ENCODE measurements around the gene SULT1A4. TPM values are rescaled to one million over a fixed set of nuclear protein-coding genes. Genes with fewer than 3 reads are reported as not detected.
"Not testable (repeated sequence)": the region's sequence is repeated elsewhere in the genome, so short reads cannot be mapped to it uniquely, and the experiment has no call there.

SULT1A4 gene
- total RNA-seq, 4 donors from 2014 or later, result 5.8 to 10.6 (median 7.6) TPM

- H3K27me3 ChIP-seq; H3K4me1 ChIP-seq; intact Hi-C loops (cut with DNase I); H3K4me3 ChIP-seq; H3K27ac ChIP-seq (replicated peaks in 1 of 4); H3K36me3 ChIP-seq; DNase-seq (ENCODE audit: extremely low spot score); H3K9me3 ChIP-seq: not testable (repeated sequence)
- WGBS, result no CpG with 5 or more reads among the region's 4 CpGs
These were observed 12.4 kb downstream of the SULT1A4 start for GRCh38 chr16:29472065-29472464.

DNA sequence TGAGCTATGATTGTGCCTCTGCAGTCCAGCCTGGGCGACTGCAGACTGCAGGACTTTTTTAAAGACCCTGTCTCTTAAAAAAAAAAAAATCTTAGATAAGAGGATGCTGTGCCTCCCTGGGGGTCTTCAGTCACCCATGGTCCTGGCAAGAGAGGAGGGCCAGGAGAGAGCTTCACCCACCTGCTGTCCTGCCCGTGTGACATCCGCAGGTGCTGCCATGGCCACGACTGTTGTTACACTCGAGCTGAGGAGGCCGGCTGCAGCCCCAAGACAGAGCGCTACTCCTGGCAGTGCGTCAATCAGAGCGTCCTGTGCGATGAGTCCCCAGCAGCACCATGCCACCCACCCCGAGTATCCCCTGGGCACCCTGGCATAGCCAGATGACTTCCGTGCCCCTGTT, 22.6 kb downstream of the SULT1A4 start:
- H3K4me3 ChIP-seq; H3K27me3 ChIP-seq; H3K4me1 ChIP-seq; H3K9me3 ChIP-seq; H3K27ac ChIP-seq (replicated peaks in 1 of 4); H3K36me3 ChIP-seq; DNase-seq (ENCODE audit: extremely low spot score); intact Hi-C loops (cut with DNase I): not testable (repeated sequence)
- 60% methylated on average over 1 of the region's 12 CpGs for WGBS

- H3K27me3 ChIP-seq; DNase-seq (ENCODE audit: extremely low spot score); H3K9me3 ChIP-seq; intact Hi-C loops (cut with DNase I); H3K4me1 ChIP-seq; H3K27ac ChIP-seq (replicated peaks in 1 of 4); H3K4me3 ChIP-seq; H3K36me3 ChIP-seq: not testable (repeated sequence)
- no CpG with 5 or more reads among the region's 6 CpGs for WGBS
These were observed 46.6 kb downstream of the SULT1A4 start, which contains the start of gene NPIPB12 for GRCh38 chr16:29506308-29506707. TSS of gene NPIPB12 (minus strand) at chr16:29506408.

Small RNA genes within 50 kb of the gene (small RNA-seq; reads per million reads assigned to genes)
- gene AC133555.2, result 0 reads per million in 3 donors

Other genes with a start within 250 kb of the SULT1A4 start
- under 1 TPM; under 0.01 to 0.71 (median 0.33) TPM for gene NPIPB11, start 53.2 kb upstream of the SULT1A4 start, total RNA-seq
- 10 to 100 TPM in 2 of 4 donors, 1 to 10 TPM in 2; 8.3 to 12.1 (median 10.2) TPM for gene BOLA2, start 5.6 kb upstream of the SULT1A4 start, total RNA-seq
- gene SLX1B, start 5.4 kb upstream of the SULT1A4 start, total RNA-seq, result 10 to 100 TPM in 3 of 4 donors, 1 to 10 TPM in 1; 2.5 to 30.2 (median 13.6) TPM
- 10 to 100 TPM; 16.0 to 50.7 (median 19.7) TPM for gene NPIPB12, start 46.5 kb downstream of the SULT1A4 start, total RNA-seq
- 1 to 10 TPM; 1.1 to 4.2 (median 2.6) TPM for gene SPN, start 203.3 kb downstream of the SULT1A4 start, total RNA-seq
- gene QPRT, start 219.3 kb downstream of the SULT1A4 start, total RNA-seq, result 1 to 10 TPM; 1.7 to 5.1 (median 2.7) TPM